Measurements from ENCODE around the gene SLC52A1. TPM values are rescaled to one million over a fixed set of nuclear protein-coding genes. Genes with fewer than 3 reads are reported as not detected.

Gene SLC52A1
- polyA plus RNA-seq, 3 donors: 0.15 to 0.25 (median 0.19) TPM

DNA sequence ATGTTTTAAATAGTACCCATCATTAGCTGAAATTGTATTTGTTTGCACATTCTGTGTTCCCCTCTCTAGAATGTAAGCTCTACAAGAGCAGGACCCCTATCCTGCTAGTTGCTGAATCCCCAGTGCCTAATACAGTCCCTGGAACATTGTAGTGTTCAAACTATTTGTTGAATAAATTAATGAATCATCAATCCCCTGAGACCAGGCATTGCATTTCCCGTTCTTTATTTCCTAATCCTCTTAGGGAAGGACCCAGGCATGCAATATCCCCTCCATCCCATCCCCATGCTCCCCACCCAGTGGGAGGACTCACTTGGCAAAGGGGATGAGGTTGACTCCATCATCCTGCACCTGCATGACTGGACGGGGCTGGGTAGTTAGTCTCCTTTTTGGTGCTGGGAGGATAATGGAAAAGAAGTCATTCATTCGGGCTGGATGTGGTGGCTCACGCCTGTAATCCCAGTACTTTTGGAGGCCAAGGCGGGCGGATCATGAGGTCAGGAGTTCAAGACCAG is 41.1 kb downstream of the SLC52A1 start:
- no peak for DNase-seq (ENCODE audit: low read depth in 3 of 3, low spot score in 2 of 3)

DNA sequence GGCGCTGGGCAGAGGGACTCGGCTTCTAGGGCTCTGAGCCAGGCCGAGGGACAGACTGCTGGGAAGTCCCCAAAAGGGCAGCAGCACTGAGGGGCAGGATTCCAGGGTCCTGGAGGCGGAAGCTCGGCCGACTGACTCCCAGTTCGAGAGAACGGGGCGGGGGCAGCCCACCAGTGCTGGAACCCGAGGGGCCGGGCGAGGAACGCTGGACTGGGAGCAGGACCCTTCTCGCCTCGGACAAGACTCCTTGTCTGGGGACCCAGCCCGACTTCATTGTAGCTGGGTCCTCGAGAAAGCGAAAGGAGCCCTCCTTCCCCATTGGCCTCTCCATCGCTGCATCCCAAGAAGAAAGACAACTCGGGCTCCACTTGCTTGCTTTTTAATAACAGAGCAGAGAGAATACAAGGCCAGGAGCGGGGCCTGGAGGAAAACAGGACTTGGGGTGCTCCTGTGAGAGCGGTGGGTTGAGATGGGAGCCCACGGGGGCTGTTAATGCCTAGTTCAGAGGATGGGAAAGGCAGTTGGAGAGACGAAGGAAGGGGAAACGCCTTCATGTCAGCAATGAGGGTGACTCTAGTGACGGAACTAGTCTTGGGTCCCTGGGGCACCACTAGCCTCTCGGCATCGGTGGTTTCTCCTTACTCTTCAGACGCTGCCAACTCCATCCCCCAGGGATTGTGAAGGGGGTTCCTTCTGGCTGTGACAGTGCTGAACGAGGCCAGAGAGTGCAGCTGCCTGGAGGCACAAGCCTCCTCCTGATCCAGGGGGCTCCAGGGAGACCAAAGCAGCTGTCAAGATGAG is 47.3 kb downstream of the SLC52A1 start:
- no peak for DNase-seq (ENCODE audit: low read depth in 3 of 3, low spot score in 2 of 3)

DNA sequence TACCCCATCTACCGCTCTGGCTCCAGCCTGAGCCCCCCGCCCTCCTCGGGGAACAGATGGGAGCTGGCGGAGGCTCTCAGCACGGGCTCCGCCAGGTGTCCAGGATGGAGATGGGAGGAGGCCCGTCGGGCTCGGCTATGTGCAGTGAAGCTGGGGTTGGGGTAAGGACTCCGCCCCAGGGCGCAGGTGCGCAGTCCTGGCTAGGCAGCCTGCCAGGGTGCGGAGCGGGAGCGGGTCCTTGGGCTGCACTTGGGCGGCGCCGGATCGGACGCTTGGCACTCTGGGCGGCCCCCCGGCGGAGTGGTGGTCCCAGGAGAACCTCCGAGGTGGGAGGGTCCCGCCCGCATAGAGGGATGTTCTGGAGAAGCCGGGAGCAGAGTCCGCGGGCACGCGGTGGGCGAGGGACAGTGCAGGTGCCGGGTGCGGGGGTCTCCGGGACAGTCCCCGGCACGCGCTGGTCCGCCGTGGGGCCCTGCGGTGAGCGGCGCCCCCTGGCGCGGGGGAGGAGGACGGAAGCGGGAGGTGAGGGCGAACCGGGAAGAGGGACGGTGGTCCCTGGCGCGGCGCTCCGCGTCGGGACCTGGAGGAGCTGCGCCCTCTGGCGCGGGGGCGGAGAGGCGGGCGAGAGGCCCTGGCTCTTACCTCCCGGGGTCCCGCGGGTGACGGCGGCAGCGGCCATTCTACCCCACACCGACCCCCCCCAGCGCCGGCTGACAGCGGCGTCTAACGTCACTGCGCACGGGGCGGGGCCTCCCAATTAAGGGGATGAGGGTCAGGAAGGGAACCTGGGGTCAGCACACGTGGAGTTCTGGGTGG is 48.1 kb downstream of the SLC52A1 start, which contains the start of gene CAMTA2:
Gene CAMTA2 (minus strand): TSS at position 725 of the 816 bp plus-strand sequence. CDS start 1,453 bp downstream, outside the sequence.
- peak in 1 of 3 donors; percentile 55 for DNase-seq (ENCODE audit: low read depth in 3 of 3, low spot score in 2 of 3)

DNA sequence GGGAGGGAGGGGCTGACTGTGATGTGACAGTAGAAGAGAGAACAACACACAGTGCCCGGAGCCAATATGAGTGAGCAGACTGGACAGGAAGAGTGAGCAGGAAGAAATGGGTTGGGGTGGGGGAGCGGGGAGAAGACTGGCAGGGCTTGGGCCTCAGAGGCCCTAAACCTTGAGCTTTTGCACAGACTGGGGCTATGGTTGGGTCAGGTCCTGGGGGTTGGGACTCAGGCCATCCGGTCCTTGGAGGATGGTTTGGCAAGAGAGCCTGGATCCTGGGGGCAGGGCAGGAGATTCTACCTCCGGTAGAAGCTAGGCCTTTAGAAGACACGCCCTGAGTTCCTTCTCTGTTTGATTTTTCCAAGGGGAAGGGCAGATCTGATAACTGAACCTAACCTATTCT is 48.8 kb downstream of the SLC52A1 start:
- no peak for DNase-seq (ENCODE audit: low read depth in 3 of 3, low spot score in 2 of 3)

Other genes with a start within 250 kb of the SLC52A1 start
- gene VMO1, start 249.1 kb downstream of the SLC52A1 start, polyA plus RNA-seq (ENCODE audit: insufficient read length in 3 of 3): under 1 TPM; 0.33 to 0.61 (median 0.39) TPM
- 1 to 10 TPM; 3.8 to 5.4 (median 4.1) TPM for gene GLTPD2, start 246.5 kb downstream of the SLC52A1 start, polyA plus RNA-seq (ENCODE audit: insufficient read length in 3 of 3)
- gene PSMB6, start 239.3 kb downstream of the SLC52A1 start, polyA plus RNA-seq (ENCODE audit: insufficient read length in 3 of 3): 100 to 1,000 TPM; 135 to 147 (median 142) TPM
- gene PLD2, start 228.3 kb downstream of the SLC52A1 start, polyA plus RNA-seq (ENCODE audit: insufficient read length in 3 of 3): 10 to 100 TPM; 30.7 to 35.9 (median 31.9) TPM
- 10 to 100 TPM; 51.6 to 60.6 (median 52.2) TPM for gene MINK1, start 202.1 kb downstream of the SLC52A1 start, polyA plus RNA-seq (ENCODE audit: insufficient read length in 3 of 3)
- gene C17orf107, start 135.9 kb downstream of the SLC52A1 start, polyA plus RNA-seq (ENCODE audit: insufficient read length in 3 of 3): 1 to 10 TPM; 1.2 to 1.4 (median 1.2) TPM
- 1 to 10 TPM; 1.0 to 1.4 (median 1.1) TPM for gene CHRNE, start 132.3 kb downstream of the SLC52A1 start, polyA plus RNA-seq (ENCODE audit: insufficient read length in 3 of 3)
- 1 to 10 TPM; 1.6 to 2.9 (median 2.4) TPM for gene GP1BA, start 103.1 kb downstream of the SLC52A1 start, polyA plus RNA-seq (ENCODE audit: insufficient read length in 3 of 3)
- 10 to 100 TPM; 66.8 to 79.5 (median 71.7) TPM for gene SLC25A11, start 95.4 kb downstream of the SLC52A1 start, polyA plus RNA-seq (ENCODE audit: insufficient read length in 3 of 3)
- gene RNF167, start 95.2 kb downstream of the SLC52A1 start, polyA plus RNA-seq (ENCODE audit: insufficient read length in 3 of 3): 100 to 1,000 TPM; 136 to 139 (median 137) TPM
- gene PFN1, start 86.9 kb downstream of the SLC52A1 start, polyA plus RNA-seq (ENCODE audit: insufficient read length in 3 of 3): 100 to 1,000 TPM; 296 to 397 (median 351) TPM
- gene ENO3, start 84.3 kb downstream of the SLC52A1 start, polyA plus RNA-seq (ENCODE audit: insufficient read length in 3 of 3): 10 to 100 TPM; 16.0 to 22.9 (median 16.7) TPM
- 100 to 1,000 TPM; 103 to 107 (median 104) TPM for gene SPAG7, start 67.6 kb downstream of the SLC52A1 start, polyA plus RNA-seq (ENCODE audit: insufficient read length in 3 of 3)
- 10 to 100 TPM; 18.9 to 22.5 (median 22.3) TPM for gene CAMTA2, start 47.8 kb downstream of the SLC52A1 start, polyA plus RNA-seq (ENCODE audit: insufficient read length in 3 of 3)
- gene INCA1, start 37.9 kb downstream of the SLC52A1 start, polyA plus RNA-seq (ENCODE audit: insufficient read length in 3 of 3): 1 to 10 TPM; 6.0 to 7.8 (median 6.6) TPM
- 10 to 100 TPM; 76.2 to 94.4 (median 92.0) TPM for gene KIF1C, start 37.5 kb downstream of the SLC52A1 start, polyA plus RNA-seq (ENCODE audit: insufficient read length in 3 of 3)
- gene ZFP3, start 43.0 kb upstream of the SLC52A1 start, polyA plus RNA-seq (ENCODE audit: insufficient read length in 3 of 3): 10 to 100 TPM; 14.1 to 16.1 (median 15.2) TPM
- gene ZNF232, start 76.5 kb upstream of the SLC52A1 start, polyA plus RNA-seq (ENCODE audit: insufficient read length in 3 of 3): 10 to 100 TPM; 21.1 to 25.2 (median 21.5) TPM
- 1 to 10 TPM; 2.0 to 2.8 (median 2.8) TPM for gene USP6, start 80.6 kb upstream of the SLC52A1 start, polyA plus RNA-seq (ENCODE audit: insufficient read length in 3 of 3)
- 10 to 100 TPM; 19.0 to 20.4 (median 20.2) TPM for gene ZNF594, start 156.4 kb upstream of the SLC52A1 start, polyA plus RNA-seq (ENCODE audit: insufficient read length in 3 of 3)
- gene SCIMP, start 199.4 kb upstream of the SLC52A1 start, polyA plus RNA-seq (ENCODE audit: insufficient read length in 3 of 3): 1 to 10 TPM in 2 of 3 donors, under 1 TPM in 1; 0.83 to 1.1 (median 1.0) TPM
- 10 to 100 TPM; 57.4 to 65.8 (median 64.6) TPM for gene RABEP1, start 246.9 kb upstream of the SLC52A1 start, polyA plus RNA-seq (ENCODE audit: insufficient read length in 3 of 3)

Data from right renal cortex interstitium (tissue), 3 donors.